HFF-Myc (cell line): ENCODE results near the gene SMIM30.
"Not testable (repeated sequence)": the region's sequence is repeated elsewhere in the genome, so short reads cannot be mapped to it uniquely, and the experiment has no call there.

Experiments
- DNase-seq: peaks from one replicate; pipeline ENCODE4 v3.0.0-alpha.2; 2011; ENCODE audit warnings: low read depth; ENCODE audit errors: extremely low read depth
- H3K4me3 ChIP-seq: replicated peaks from 2 replicates; pipeline ENCODE4 v1.5.1; 2011; ENCODE audit warnings: low read depth, mild to moderate bottlenecking, control low read depth, low read length
- CTCF ChIP-seq: IDR thresholded peaks from 2 replicates; pipeline ENCODE4 v1.5.1; 2012; ENCODE audit warnings: mild to moderate bottlenecking, low read depth, low read length, control low read depth; ENCODE audit errors: missing control alignments

SMIM30 gene

GRCh38 chr7:113131367-113131766, 13.0 kb upstream of the SMIM30 start:
- no peak for DNase-seq
- TF ChIP-seq CTCF: no peak
- no peak overlapping the region for H3K4me3 ChIP-seq

DNA sequence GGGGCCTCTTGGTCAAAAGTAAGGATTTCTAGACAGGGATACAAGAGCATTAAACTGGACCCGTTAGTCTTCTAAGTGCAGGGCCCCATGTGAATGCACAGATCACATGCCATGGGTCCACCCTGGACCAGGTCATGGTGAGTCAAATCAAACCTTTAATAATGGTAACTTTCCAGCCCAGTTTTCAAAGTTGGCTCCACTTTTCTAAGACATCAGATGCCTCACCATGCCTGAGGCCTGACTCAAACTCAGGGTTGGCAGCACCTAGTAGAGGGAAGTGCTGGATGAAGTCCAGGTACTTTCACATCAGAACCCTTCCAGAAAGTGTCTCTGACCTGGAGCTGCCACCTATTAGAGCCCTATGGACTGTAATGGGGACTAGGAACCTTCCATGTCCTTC, 9.7 kb upstream of the SMIM30 start:
- no peak overlapping the region for H3K4me3 ChIP-seq
- DNase-seq: no peak
- no peak for TF ChIP-seq CTCF

GRCh38 chr7:113125728-113126127, 7.4 kb upstream of the SMIM30 start:
- DNase-seq: no peak
- TF ChIP-seq CTCF: no peak
- no peak overlapping the region for H3K4me3 ChIP-seq

DNA sequence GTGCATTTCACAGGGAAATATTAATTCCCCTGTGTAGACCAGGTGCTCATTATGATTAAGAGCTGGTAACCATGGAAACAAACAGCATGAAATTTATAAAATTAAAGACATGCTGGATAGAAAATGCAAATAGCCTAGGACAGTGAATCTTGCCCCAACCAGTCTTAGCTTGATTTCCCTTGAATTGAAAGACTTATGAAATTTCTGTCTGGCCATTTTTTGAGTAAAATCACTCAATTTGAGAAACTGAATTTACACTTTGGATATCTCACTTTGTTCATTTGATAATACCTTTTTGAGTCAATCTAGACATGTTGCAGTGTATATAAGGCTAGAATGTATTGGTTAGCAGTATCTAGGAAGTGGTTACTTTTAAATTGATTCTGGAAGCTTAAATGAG, 4.4 kb upstream of the SMIM30 start:
- DNase-seq: no peak
- no peak overlapping the region for H3K4me3 ChIP-seq
- TF ChIP-seq CTCF: no peak

- TF ChIP-seq CTCF: no peak
- no peak for DNase-seq
- no peak overlapping the region for H3K4me3 ChIP-seq
Observed at GRCh38 chr7:113120647-113121046, 2.3 kb upstream of the SMIM30 start.

GRCh38 chr7:113119429-113119828, 1.1 kb upstream of the SMIM30 start:
- no peak for TF ChIP-seq CTCF
- no peak overlapping the region for H3K4me3 ChIP-seq
- no peak for DNase-seq

DNA sequence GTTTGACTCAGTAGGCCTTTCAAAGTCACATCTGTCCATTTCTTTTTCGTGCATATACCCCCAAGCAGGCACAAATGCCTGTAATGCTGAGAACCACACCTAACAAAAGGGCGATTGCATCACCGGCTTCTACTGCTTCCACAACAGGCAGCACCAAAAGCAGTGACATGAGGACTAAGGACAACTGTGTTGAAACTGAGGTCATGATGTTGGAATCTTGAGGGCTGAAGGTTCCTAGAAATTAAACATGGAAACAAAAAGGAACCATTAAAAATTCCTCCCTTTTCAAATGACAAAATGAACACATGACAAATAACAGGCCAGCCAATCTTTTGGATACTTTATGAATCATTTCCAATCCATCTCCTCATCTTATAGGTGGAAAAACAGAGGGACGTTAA, 980 bp downstream of the SMIM30 start:
- peak overlapping the region; percentile 50 for H3K4me3 ChIP-seq
- not testable (repeated sequence) for DNase-seq
